ENCODE results near the gene PCIF1.

Gene PCIF1

DNA sequence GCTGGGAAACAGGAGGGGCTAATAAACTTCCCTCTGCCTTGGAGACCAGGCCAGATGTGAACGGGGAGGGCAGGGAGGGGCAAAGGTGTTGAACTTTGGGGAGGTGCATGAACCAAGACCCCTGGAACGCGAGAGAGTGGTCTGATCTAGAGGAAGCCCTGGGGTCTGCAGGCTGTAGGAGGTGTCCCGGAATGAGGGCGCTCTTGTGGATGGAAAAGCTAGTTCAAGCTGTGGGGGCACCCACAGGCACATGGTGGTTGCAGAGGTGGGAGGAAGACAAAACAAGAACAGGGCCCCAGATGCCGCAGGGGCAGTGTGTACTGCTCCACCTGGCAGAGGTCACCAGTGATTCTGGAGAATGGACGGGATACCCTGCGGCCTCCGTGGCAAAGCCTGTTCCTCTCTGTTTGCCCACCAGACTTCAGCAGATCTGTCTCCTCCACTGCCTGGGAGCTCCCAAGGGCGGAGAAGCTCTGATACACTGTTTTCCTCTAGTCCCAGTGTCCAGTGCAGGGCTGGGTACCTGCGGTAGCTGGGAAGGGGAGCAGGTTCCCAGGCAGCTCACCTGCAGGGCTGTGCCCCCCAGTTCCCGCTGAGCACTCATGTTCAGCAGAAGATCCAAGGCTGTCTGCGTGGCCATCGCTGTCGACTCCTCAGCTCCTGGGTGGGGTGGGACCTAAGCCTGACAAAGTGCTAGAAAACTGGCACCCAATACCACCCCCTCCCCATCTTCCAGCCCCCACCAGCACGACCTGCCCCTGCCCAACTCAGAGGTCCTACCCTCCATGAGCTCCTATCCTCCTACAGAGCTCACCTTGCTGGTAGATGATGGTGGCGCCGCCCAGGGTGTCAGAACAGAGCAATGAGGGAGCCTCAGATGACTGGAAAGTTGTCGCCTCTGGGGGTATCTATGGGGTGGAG is 22.8 kb downstream of the PCIF1 start:
- no peak overlapping the region for H3K27ac ChIP-seq (ENCODE audit: low read length)
- no peaks in the 10 kb centered on the region for H3K4me1 ChIP-seq (ENCODE audit: control insufficient read depth, low read depth, low read length)
- no peak overlapping the region for H3K4me3 ChIP-seq (ENCODE audit: low read length)
- H3K9ac ChIP-seq (ENCODE audit: low read length), result no peak overlapping the region
- H3K9me3 ChIP-seq (ENCODE audit: control insufficient read depth, low read depth, low read length), result no peaks in the 10 kb centered on the region
- H3K36me3 ChIP-seq (ENCODE audit: control insufficient read depth, low read depth, low read length), result peaks cover 22% of the 10 kb centered on the region
- no peaks in the 10 kb centered on the region for H3K27me3 ChIP-seq (ENCODE audit: control insufficient read depth, insufficient read depth, low read length)

DNA sequence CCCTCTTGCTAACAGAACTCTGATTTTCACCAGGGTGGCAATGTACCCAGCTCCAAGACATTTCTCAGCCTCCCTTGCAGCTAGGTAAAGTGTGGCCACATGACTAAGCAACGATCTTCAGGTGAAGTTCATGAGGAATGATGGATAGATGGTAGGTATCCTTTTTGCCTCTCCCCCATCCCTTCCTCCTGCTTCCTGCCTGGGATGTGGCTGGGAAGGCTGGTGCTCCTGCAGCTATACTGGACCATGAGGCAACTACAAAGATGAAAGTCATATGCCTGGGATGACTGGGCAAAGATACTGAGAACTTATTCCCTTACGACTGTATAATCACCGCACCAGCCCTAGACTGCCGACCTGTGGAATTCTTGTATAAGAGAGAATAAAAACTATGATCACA is 24.1 kb downstream of the PCIF1 start:
- no peaks in the 10 kb centered on the region for H3K4me1 ChIP-seq (ENCODE audit: control insufficient read depth, low read depth, low read length)
- H3K27ac ChIP-seq (ENCODE audit: low read length), result no peak overlapping the region
- no peaks in the 10 kb centered on the region for H3K27me3 ChIP-seq (ENCODE audit: control insufficient read depth, insufficient read depth, low read length)
- no peak overlapping the region for H3K4me3 ChIP-seq (ENCODE audit: low read length)
- no peak overlapping the region for H3K9ac ChIP-seq (ENCODE audit: low read length)
- peaks cover 26% of the 10 kb centered on the region for H3K36me3 ChIP-seq (ENCODE audit: control insufficient read depth, low read depth, low read length)
- no peaks in the 10 kb centered on the region for H3K9me3 ChIP-seq (ENCODE audit: control insufficient read depth, low read depth, low read length)

DNA sequence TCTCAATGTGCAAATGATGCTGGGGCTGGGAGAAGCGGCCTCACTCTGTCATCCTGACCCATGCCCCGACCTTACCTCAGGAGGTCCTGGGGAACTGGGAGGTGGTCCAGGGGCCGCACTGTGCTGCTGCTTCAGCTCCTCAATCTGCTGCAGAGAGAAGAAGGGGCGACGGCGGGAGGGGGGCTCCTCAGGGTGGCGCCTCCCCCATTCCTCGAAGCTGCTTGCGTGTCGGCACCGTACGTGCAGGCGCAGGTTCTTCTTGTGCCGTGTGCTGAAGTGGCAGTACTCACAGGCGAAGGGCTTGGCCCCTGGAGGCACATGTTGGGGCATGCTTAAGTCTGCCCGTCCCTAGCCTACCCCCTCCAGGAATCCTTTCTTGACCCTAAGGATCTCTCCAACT is 24.6 kb downstream of the PCIF1 start:
- no peak overlapping the region for H3K27ac ChIP-seq (ENCODE audit: low read length)
- no peak overlapping the region for H3K9ac ChIP-seq (ENCODE audit: low read length)
- peaks cover 26% of the 10 kb centered on the region for H3K36me3 ChIP-seq (ENCODE audit: control insufficient read depth, low read depth, low read length)
- H3K4me1 ChIP-seq (ENCODE audit: control insufficient read depth, low read depth, low read length), result no peaks in the 10 kb centered on the region
- no peak overlapping the region for H3K4me3 ChIP-seq (ENCODE audit: low read length)
- H3K9me3 ChIP-seq (ENCODE audit: control insufficient read depth, low read depth, low read length), result no peaks in the 10 kb centered on the region
- no peaks in the 10 kb centered on the region for H3K27me3 ChIP-seq (ENCODE audit: control insufficient read depth, insufficient read depth, low read length)

DNA sequence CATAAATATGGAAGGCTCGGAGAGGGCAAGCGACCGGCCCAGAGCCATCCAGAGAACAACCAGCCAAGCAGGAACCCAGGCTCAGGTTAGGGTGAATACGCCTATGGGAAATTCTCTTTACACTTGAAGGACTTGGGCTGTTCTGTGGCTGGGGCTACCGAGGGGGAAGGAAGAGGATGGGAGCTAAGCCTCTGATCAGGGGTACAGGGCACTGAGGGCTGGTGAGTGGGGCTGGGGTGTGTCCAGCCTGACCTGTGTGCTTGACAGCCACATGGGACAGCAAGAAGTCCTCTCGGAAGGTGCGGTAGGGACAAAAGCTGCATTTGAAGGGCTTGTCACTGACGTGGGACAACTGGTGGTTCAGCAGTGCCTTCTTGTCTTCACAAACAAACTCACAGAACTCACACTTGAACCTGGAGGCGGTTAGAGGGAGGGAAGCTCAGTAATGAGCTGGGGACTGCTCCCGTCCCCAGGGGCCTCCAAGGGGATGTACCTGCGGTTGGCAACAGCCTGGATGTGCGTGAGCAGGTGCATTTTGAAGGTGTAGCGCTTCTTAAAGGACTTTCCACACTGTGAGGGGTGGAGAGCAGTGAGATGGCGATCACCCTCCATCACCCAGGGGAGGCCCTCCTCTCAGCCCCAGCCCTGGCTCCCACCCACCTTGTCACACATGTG is 25.6 kb downstream of the PCIF1 start:
- no peak overlapping the region for H3K9ac ChIP-seq (ENCODE audit: low read length)
- no peak overlapping the region for H3K4me3 ChIP-seq (ENCODE audit: low read length)
- no peaks in the 10 kb centered on the region for H3K4me1 ChIP-seq (ENCODE audit: control insufficient read depth, low read depth, low read length)
- H3K27me3 ChIP-seq (ENCODE audit: control insufficient read depth, insufficient read depth, low read length), result no peaks in the 10 kb centered on the region
- H3K27ac ChIP-seq (ENCODE audit: low read length), result no peak overlapping the region
- peaks cover 26% of the 10 kb centered on the region for H3K36me3 ChIP-seq (ENCODE audit: control insufficient read depth, low read depth, low read length)
- H3K9me3 ChIP-seq (ENCODE audit: control insufficient read depth, low read depth, low read length), result no peaks in the 10 kb centered on the region

DNA sequence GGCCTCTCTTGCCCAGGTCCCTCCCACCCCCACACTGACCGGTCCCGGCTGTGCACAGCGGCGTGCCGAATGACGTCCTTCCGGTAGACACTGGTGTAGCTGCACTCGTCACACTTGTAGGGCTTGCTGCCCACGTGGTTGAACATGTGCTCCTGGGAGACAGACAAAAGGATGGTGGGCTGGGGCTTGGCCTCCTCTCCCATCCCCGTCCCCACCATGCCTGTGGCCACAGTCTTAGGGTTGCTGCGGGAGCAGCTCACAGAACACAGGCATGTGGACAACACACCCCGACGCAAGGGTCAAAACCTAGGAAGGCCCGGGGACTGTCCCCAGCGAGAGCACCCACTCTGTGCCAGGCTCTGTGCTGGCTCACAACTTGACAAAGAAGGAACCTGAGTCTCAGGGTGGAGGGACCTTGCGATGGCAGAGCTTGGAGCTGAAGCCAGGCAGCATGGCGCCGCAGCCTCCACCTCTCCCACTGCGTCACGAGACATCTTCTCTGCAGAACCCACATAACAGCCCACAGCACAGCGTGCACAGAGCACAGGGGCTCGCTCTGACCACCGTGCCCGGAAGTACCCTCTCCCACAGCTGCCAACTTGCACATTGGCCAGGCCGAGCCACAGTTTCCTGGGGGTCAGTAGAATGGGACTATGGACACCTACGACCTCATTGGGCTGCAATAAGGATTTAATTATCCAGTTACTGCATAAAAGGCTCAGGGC is 27.7 kb downstream of the PCIF1 start:
- Histone ChIP-seq H3K4me1 (ENCODE audit: control insufficient read depth, low read depth, low read length) (no peaks in the 10 kb centered on the region), H3K27me3 (ENCODE audit: control insufficient read depth, insufficient read depth, low read length) (no peaks in the 10 kb centered on the region), H3K4me3 (ENCODE audit: low read length) (no peak overlapping the region), H3K36me3 (ENCODE audit: control insufficient read depth, low read depth, low read length) (peaks cover 33% of the 10 kb centered on the region), H3K27ac (ENCODE audit: low read length) (no peak overlapping the region), H3K9me3 (ENCODE audit: control insufficient read depth, low read depth, low read length) (no peaks in the 10 kb centered on the region), H3K9ac (ENCODE audit: low read length) (no peak overlapping the region)

DNA sequence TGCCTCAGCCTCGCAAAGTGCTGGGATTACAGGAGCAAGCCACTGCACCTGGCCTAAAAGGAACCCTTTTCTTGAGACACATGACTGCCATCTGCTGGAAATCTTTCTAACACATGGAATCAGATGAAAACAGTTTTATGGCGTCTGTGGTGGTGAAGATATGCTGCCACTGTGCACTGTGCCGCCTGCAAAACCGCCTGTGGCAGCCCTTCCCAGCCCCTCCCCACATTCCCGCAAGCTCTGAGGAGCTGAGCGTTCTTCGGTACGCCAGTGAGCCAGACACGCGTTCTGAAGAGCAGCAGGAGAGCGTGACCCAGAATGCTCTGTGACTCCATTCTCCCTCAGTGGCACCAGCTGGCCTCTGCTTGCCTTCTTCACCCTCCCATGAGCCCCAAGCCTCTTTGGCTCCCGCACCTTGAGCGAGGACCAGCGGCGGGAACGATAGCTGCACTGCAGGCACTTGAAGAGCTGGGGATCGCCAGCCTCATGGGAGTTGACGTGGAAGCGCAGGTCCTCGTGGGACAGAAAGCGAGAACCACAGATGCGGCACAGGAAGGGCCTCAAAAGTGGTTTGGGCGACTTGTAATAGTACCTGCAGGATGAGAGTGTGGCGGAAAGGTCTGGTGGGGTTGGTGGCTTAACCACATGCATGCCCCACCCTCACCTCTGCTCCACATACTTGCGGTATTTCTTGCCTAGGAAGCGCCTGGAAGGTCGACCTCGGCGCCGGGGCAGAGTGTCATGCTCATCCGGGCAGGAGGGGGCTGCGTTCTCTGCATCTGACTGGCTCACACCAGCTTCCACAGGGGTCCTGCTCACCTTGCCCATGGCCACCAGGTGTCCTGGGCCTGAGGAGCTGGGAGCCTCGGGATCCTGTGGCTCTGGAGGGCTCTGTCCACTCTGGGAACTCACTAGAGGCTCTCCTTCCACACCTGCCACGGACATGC is 28.8 kb downstream of the PCIF1 start:
- no peak overlapping the region for H3K4me3 ChIP-seq (ENCODE audit: low read length)
- H3K36me3 ChIP-seq (ENCODE audit: control insufficient read depth, low read depth, low read length), result peaks cover 35% of the 10 kb centered on the region
- H3K4me1 ChIP-seq (ENCODE audit: control insufficient read depth, low read depth, low read length), result no peaks in the 10 kb centered on the region
- no peaks in the 10 kb centered on the region for H3K9me3 ChIP-seq (ENCODE audit: control insufficient read depth, low read depth, low read length)
- H3K9ac ChIP-seq (ENCODE audit: low read length), result no peak overlapping the region
- no peak overlapping the region for H3K27ac ChIP-seq (ENCODE audit: low read length)
- no peaks in the 10 kb centered on the region for H3K27me3 ChIP-seq (ENCODE audit: control insufficient read depth, insufficient read depth, low read length)

DNA sequence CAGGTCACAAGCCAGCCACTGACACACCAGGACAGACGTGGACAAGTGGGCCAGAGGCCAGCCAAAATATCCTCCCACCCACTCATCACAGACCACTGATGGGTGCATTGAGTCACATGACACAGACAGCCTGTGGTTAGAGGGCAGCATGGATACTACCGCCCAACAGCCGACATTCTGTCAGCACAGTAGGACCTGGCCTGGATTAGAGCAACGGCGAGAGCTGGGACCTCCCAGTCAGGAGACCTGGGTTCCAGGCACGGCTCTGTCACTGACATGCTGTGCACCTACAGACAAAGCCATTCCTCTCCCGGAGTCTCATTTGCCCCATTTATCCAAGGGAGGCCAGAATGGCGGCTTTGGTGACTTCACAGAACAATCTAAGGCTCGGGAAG is 29.5 kb downstream of the PCIF1 start:
- H3K9ac ChIP-seq (ENCODE audit: low read length), result no peak overlapping the region
- no peaks in the 10 kb centered on the region for H3K4me1 ChIP-seq (ENCODE audit: control insufficient read depth, low read depth, low read length)
- no peak overlapping the region for H3K27ac ChIP-seq (ENCODE audit: low read length)
- no peaks in the 10 kb centered on the region for H3K9me3 ChIP-seq (ENCODE audit: control insufficient read depth, low read depth, low read length)
- H3K4me3 ChIP-seq (ENCODE audit: low read length), result no peak overlapping the region
- H3K27me3 ChIP-seq (ENCODE audit: control insufficient read depth, insufficient read depth, low read length), result no peaks in the 10 kb centered on the region
- peaks cover 32% of the 10 kb centered on the region for H3K36me3 ChIP-seq (ENCODE audit: control insufficient read depth, low read depth, low read length)

DNA sequence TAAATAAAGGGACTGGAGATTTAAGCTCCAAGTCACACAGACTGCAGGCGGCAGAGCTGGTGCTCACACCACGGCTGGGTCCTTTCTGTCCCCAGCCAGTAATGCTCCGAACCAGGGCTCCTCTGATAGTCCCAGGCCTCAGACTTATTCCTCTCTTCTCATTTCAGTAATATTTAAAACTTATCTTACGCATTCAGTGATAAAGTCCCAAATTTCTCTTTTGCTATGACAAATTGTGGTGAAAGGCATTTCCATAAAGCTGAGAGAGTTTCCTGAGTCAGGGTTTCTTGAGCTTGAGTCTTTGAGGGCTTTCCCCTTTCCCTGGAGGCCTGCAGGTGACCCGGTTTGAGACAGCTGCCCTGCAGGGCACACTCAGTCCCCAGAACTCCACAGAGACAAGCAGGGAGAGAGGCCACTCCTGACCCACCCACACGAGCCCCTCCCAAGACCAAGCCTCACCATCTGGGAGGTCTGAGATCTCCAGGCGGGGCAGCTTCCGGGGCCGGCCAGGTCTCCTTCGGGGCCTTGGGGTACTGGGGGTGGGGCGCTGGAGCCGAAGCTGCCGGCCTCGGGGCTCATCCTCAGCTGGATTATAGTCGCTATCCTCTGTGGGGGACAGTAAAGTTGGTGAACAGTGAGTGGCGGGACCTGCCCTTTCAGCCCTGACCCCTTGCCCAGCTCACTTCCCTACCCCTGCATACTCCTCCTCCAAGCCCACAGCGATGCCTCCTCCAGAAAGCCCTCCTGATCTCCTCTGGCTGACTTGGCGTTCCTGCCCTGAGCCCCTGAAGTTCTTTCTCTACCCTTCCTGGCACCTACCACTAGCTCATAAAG is 30.9 kb downstream of the PCIF1 start:
- Histone ChIP-seq H3K9me3 (ENCODE audit: control insufficient read depth, low read depth, low read length) (no peaks in the 10 kb centered on the region), H3K27me3 (ENCODE audit: control insufficient read depth, insufficient read depth, low read length) (no peaks in the 10 kb centered on the region), H3K4me1 (ENCODE audit: control insufficient read depth, low read depth, low read length) (no peaks in the 10 kb centered on the region), H3K4me3 (ENCODE audit: low read length) (no peak overlapping the region), H3K9ac (ENCODE audit: low read length) (no peak overlapping the region), H3K36me3 (ENCODE audit: control insufficient read depth, low read depth, low read length) (peaks cover 24% of the 10 kb centered on the region), H3K27ac (ENCODE audit: low read length) (no peak overlapping the region)

DNA sequence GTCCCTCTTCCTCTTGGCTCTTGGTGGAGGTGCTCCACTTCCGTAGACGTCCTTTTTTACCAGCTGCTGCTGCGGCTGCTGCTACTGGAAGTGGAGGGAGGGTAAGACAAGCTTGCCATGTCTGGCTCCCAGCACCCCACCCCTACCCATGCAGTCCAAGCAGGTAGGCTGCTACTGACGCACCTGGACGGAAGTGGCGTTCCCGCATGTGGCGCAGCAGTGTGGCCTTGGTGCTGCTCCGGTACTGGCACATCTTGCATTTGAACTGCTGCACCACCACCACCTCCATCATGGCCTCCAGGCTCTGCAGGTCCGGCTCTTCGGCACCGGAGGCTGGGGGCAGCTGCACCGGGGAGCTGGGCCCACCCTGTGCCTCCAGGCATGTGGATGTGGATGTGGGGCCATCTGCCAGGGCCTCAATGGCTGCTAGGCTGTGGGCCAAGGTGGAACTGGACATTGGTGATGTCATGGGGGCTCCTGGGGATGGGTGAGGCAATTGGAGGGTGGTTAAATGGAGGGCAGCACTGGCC is 33.1 kb downstream of the PCIF1 start:
- H3K36me3 ChIP-seq (ENCODE audit: control insufficient read depth, low read depth, low read length), result peaks cover 20% of the 10 kb centered on the region
- H3K27ac ChIP-seq (ENCODE audit: low read length), result no peak overlapping the region
- H3K9ac ChIP-seq (ENCODE audit: low read length), result no peak overlapping the region

DNA sequence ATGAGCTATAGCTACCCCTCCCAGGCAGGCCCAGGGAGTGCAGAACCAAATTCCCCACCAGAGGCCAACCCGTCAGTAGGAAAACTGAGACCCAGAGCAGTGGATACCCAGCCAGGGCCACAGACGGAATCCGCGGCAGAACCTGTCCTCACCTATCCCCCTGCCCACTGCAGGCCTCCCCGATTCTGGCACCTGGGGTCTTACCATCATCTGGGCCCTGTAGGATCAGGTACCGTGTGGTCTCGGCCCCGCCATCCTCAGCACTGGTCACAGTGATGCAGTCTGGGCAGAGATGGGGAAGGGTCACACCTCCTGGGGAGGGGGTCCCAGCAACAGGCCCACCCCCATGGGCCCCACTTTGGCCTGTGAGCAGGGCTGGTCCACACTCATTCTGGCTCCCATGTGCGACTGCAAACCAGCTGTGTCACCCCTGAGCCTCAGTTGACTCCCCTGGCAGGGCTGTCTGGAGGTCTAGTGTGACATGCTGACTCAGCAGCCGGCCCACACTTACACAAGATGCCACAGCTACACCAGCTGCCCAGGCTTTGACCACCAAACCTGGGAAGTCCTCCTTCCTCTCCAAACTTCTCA is 33.7 kb downstream of the PCIF1 start:
- no peak overlapping the region for H3K9ac ChIP-seq (ENCODE audit: low read length)
- no peaks in the 10 kb centered on the region for H3K4me1 ChIP-seq (ENCODE audit: control insufficient read depth, low read depth, low read length)
- H3K27ac ChIP-seq (ENCODE audit: low read length), result no peak overlapping the region
- peaks cover 19% of the 10 kb centered on the region for H3K36me3 ChIP-seq (ENCODE audit: control insufficient read depth, low read depth, low read length)
- H3K4me3 ChIP-seq (ENCODE audit: low read length), result no peak overlapping the region
- no peaks in the 10 kb centered on the region for H3K27me3 ChIP-seq (ENCODE audit: control insufficient read depth, insufficient read depth, low read length)
- no peaks in the 10 kb centered on the region for H3K9me3 ChIP-seq (ENCODE audit: control insufficient read depth, low read depth, low read length)

More for the DNA sequence above, 33.1 kb downstream of the PCIF1 start:
- no peaks in the 10 kb centered on the region for H3K27me3 ChIP-seq (ENCODE audit: control insufficient read depth, insufficient read depth, low read length)
- H3K4me3 ChIP-seq (ENCODE audit: low read length), result no peak overlapping the region
- no peaks in the 10 kb centered on the region for H3K4me1 ChIP-seq (ENCODE audit: control insufficient read depth, low read depth, low read length)
- no peaks in the 10 kb centered on the region for H3K9me3 ChIP-seq (ENCODE audit: control insufficient read depth, low read depth, low read length)
